H1 (cell line): Measurements from ENCODE around the gene ACOT11. TPM values are rescaled to one million over a fixed set of nuclear protein-coding genes. Genes with fewer than 3 reads are reported as not detected.

Experiments used
- CTCF ChIA-PET: fragments of 300-600 bp; sonication (Branson Sonifier 250); formaldehyde crosslinking; loops from one replicate; lab custom pipeline; 2021; ENCODE audit not compliant: partially characterized antibody; lab: Charles Lee
- POLR2A ChIA-PET: fragments of 300-600 bp; sonication (Branson Sonifier 250); formaldehyde crosslinking; loops from one replicate; lab custom pipeline; 2021; ENCODE audit warnings: inconsistent platforms; ENCODE audit not compliant: partially characterized antibody; lab: Charles Lee
- DNase-seq, 2 experiments: peaks; one replicate each; pipeline versions ENCODE4 v3.0.0 to v3.0.0-alpha.2; 2010 to 2022; ENCODE audit warnings: low spot score in 2 of 2, low read depth in 1 of 2, mixed read lengths in 1 of 2
- FAIRE-seq: peaks from 2 replicates; lab custom pipeline; 2011; peaks lifted over from hg19 to GRCh38; lab: Jason Lieb, UNC
- H2AFZ ChIP-seq: 2 replicates; pipeline ENCODE4 v1.8.1; 2012; ENCODE audit warnings: low read length, inconsistent platforms
- H2AK5ac ChIP-seq: 2 replicates; pipeline ENCODE4 v1.6.1; 2013; ENCODE audit warnings: low read depth, low read length
- H2BK120ac ChIP-seq: replicated peaks from 2 replicates; pipeline ENCODE3; 2013; ENCODE audit warnings: low read depth, low read length, inconsistent platforms
- H2BK12ac ChIP-seq: 2 replicates; pipeline ENCODE4 v1.6.1; 2013; ENCODE audit warnings: low read depth, low read length
- H2BK15ac ChIP-seq: 2 replicates; pipeline ENCODE4 v1.6.1; 2013; ENCODE audit warnings: low read length
- H2BK20ac ChIP-seq: 2 replicates; pipeline ENCODE4 v1.6.1; 2013; ENCODE audit warnings: low read length
- H2BK5ac ChIP-seq: 2 replicates; pipeline ENCODE4 v1.6.1; 2013; ENCODE audit warnings: low read depth, low read length
- H3K14ac ChIP-seq: 2 replicates; pipeline ENCODE4 v1.6.1; 2013; ENCODE audit warnings: inconsistent platforms; ENCODE audit not compliant: insufficient read length
- H3K18ac ChIP-seq: 2 replicates; pipeline ENCODE4 v1.6.1; 2013; ENCODE audit warnings: low read length; ENCODE audit errors: extremely low read depth
- H3K23ac ChIP-seq: 2 replicates; pipeline ENCODE4 v1.6.1; 2013; ENCODE audit warnings: inconsistent platforms; ENCODE audit not compliant: insufficient read length
- H3K23me2 ChIP-seq: 2 replicates; pipeline ENCODE4 v1.6.1; 2013; ENCODE audit warnings: low read depth, low read length
- H3K27ac ChIP-seq: 2 replicates; pipeline ENCODE4 v1.6.1; 2011; ENCODE audit warnings: low read depth, low read length, inconsistent platforms
- H3K27me3 ChIP-seq, 4 experiments: replicated peaks in 1 of 4; 1 replicate in 1 of 4; 2 replicates in 3 of 4; pipeline versions ENCODE4 v1.6.1 to v1.8.1; 2011 to 2013; ENCODE audit warnings: low read length in 3 of 4, mild to moderate bottlenecking in 3 of 4, inconsistent platforms in 2 of 4, mixed read lengths in 2 of 4, moderate library complexity in 1 of 4; ENCODE audit not compliant: control insufficient read depth in 3 of 4, insufficient read depth in 3 of 4; ENCODE audit errors: extremely low read depth in 1 of 4
- H3K36me3 ChIP-seq, 4 experiments: 2 replicates each; pipeline versions ENCODE4 v1.6.1 to v1.8.1; 2011 to 2013; ENCODE audit warnings: mild to moderate bottlenecking in 4 of 4, low read length in 3 of 4, moderate library complexity in 2 of 4, control low read depth in 1 of 4, inconsistent platforms in 1 of 4; ENCODE audit not compliant: insufficient read depth in 4 of 4, control insufficient read depth in 2 of 4
- H3K4ac ChIP-seq: replicated peaks from 2 replicates; pipeline ENCODE3; 2013; ENCODE audit warnings: low read length, low read depth, mixed read lengths, inconsistent platforms; ENCODE audit not compliant: insufficient read length
- H3K4me1 ChIP-seq, 4 experiments: replicated peaks in 1 of 4; 1 replicate in 1 of 4; 2 replicates in 3 of 4; pipeline versions ENCODE4 v1.6.1 to v1.8.1; 2011 to 2013; ENCODE audit warnings: low read length in 3 of 4, inconsistent platforms in 2 of 4, mixed read lengths in 1 of 4; ENCODE audit not compliant: insufficient read depth in 4 of 4, control insufficient read depth in 3 of 4
- H3K4me2 ChIP-seq, 2 experiments: 2 replicates each; pipeline versions ENCODE4 v1.6.1 to v1.8.1; 2011 to 2013; ENCODE audit warnings: low read depth in 2 of 2, low read length in 2 of 2, control low read depth in 1 of 2, inconsistent platforms in 1 of 2, mild to moderate bottlenecking in 1 of 2; ENCODE audit not compliant: insufficient read depth in 1 of 2
- H3K4me3 ChIP-seq, 4 experiments: fragments of 200-600, 300-600 bp in 1 of 4; sonication (generic), shearing (Covaris generic), sonication (Bioruptor Twin) in 1 of 4; 2 replicates each; pipeline versions ENCODE4 v1.5.1 to v1.8.1; 2011 to 2016; ENCODE audit warnings: low read length in 4 of 4, low read depth in 3 of 4, control low read depth in 2 of 4, inconsistent platforms in 2 of 4, mild to moderate bottlenecking in 2 of 4, mixed read lengths in 1 of 4, moderate library complexity in 1 of 4; ENCODE audit not compliant: insufficient read depth in 2 of 4; ENCODE audit errors: extremely low read depth in 1 of 4
- H3K56ac ChIP-seq: replicated peaks from 2 replicates; pipeline ENCODE3; 2013; ENCODE audit warnings: low read depth, mild to moderate bottlenecking, mixed read lengths, low read length, inconsistent platforms; ENCODE audit not compliant: insufficient read length
- H3K79me1 ChIP-seq: 2 replicates; pipeline ENCODE4 v1.6.1; 2013; ENCODE audit warnings: low read depth, low read length, control low read depth
- H3K79me2 ChIP-seq, 2 experiments: 2 replicates each; pipeline versions ENCODE4 v1.6.1 to v1.8.1; 2012 to 2013; ENCODE audit warnings: low read length in 2 of 2, mild to moderate bottlenecking in 2 of 2, inconsistent platforms in 1 of 2; ENCODE audit not compliant: insufficient read depth in 2 of 2, control insufficient read depth in 1 of 2
- H3K9ac ChIP-seq, 4 experiments: replicated peaks in 1 of 4; 1 replicate in 1 of 4; 2 replicates in 3 of 4; pipeline versions ENCODE4 v1.6.1 to v1.8.1; 2011 to 2013; ENCODE audit warnings: low read depth in 3 of 4, low read length in 3 of 4, control low read depth in 2 of 4, mild to moderate bottlenecking in 2 of 4, moderate library complexity in 2 of 4, inconsistent platforms in 1 of 4; ENCODE audit errors: extremely low read depth in 1 of 4
- H3K9me3 ChIP-seq, 2 experiments: 2 replicates each; pipeline versions ENCODE4 v1.6.1 to v1.8.1; 2012 to 2013; ENCODE audit warnings: mild to moderate bottlenecking in 2 of 2, moderate library complexity in 2 of 2, control low read depth in 1 of 2, inconsistent platforms in 1 of 2, low read depth in 1 of 2, low read length in 1 of 2, mixed read lengths in 1 of 2; ENCODE audit not compliant: insufficient read depth in 2 of 2
- H4K20me1 ChIP-seq, 2 experiments: replicated peaks in 1 of 2; 2 replicates each; pipeline versions ENCODE3 to v1.8.1; 2011 to 2013; ENCODE audit warnings: inconsistent platforms in 2 of 2, low read length in 2 of 2, mild to moderate bottlenecking in 1 of 2; ENCODE audit not compliant: insufficient read depth in 2 of 2, control insufficient read depth in 1 of 2
- H4K5ac ChIP-seq: 2 replicates; pipeline ENCODE4 v1.6.1; 2013; ENCODE audit warnings: low read length, low read depth, mixed read lengths, inconsistent platforms; ENCODE audit not compliant: insufficient read length
- H4K8ac ChIP-seq: 2 replicates; pipeline ENCODE4 v1.8.0; 2013; ENCODE audit warnings: mild to moderate bottlenecking, moderate library complexity, low read length, inconsistent platforms; ENCODE audit not compliant: insufficient read depth; ENCODE audit errors: extremely low read depth
- H4K91ac ChIP-seq: replicated peaks from 2 replicates; pipeline ENCODE3; 2013; ENCODE audit warnings: low read length, mixed read lengths, inconsistent platforms; ENCODE audit not compliant: insufficient read length
- KDM5A ChIP-seq: fragments of 200-600 bp; IDR thresholded peaks from 2 replicates; pipeline ENCODE4 v1.7.1; 2012; ENCODE audit warnings: mild to moderate bottlenecking, low read length, inconsistent platforms, mixed read lengths
- SP1 ChIP-seq: IDR thresholded peaks from 2 replicates; pipeline ENCODE4 v1.6.1; 2011; ENCODE audit warnings: low read depth, low read length
- TEAD4 ChIP-seq: IDR thresholded peaks from 2 replicates; pipeline ENCODE4 v1.6.1; 2012; ENCODE audit warnings: low read depth, low read length, inconsistent platforms, mixed read lengths
- WGBS, 2 experiments: shearing (Covaris generic) in 1 of 2; methylation state at CpG; one replicate each; pipeline versions ENCODE4 v1.1.6 to v1.1.7; 2013 to 2015; ENCODE audit warnings: low lambda C conversion rate in 2 of 2, mixed read lengths in 2 of 2, inconsistent platforms in 1 of 2, low coverage in 1 of 2, missing lambda C conversion rate in 1 of 2; ENCODE audit not compliant: insufficient replicate concordance in 2 of 2, insufficient coverage in 1 of 2, insufficient read length in 1 of 2; ENCODE audit errors: extremely low coverage in 1 of 2, missing lambda C conversion rate in 1 of 2; 5-methylcytosine and 5-hydroxymethylcytosine counted together
- polyA plus RNA-seq, 7 experiments: library from polyadenylated mRNA; depleted of rRNA in 3 of 7; stranded (reverse) in 5 of 7; unstranded in 2 of 7; fragments of >200 nt in 5 of 7; fragments of 200-250 nt in 2 of 7; gene quantifications; 1 replicate in 5 of 7; 2 replicates in 1 of 7; 4 replicates in 1 of 7; pipeline versions ENCODE4 v1.2.1 to v1.2.3, GENCODE V29; 2011 to 2013; ENCODE audit warnings: missing spikeins in 2 of 7, mixed read lengths in 2 of 7
- total RNA-seq: library from RNA; stranded (reverse); fragmentation: NEBNext Ultra II Directional; extraction: Animal tissue kit (Norgen Biotek cat#: 25700); gene quantifications from 2 replicates; pipeline ENCODE4 v1.2.1, GENCODE V29; 2021

ACOT11 gene
- total and polyA plus RNA-seq, 2 of the 8 experiments (the other 6 are each of a cell fraction or from before 2014, with no cell fraction given): 3.8 to 4.5 TPM

- H3K14ac ChIP-seq: no peak overlapping the region
- TF ChIP-seq KDM5A (no peak), SP1 (peak; percentile 37; the same call in 1 of the 2 replicates), TEAD4 (peak; percentile 50; the same call in 1 of the 2 replicates)
- H2BK20ac ChIP-seq: 0 out of 2 replicates have a peak overlapping the region, but pooled peaks have one; percentile 93
- FAIRE-seq (no peak), DNase-seq (no peak)
- no peaks in the 10 kb centered on the region for H3K79me2 ChIP-seq
- no peak overlapping the region for H3K23ac ChIP-seq
- H2AK5ac ChIP-seq: peak overlapping the region; percentile 83; the same call in 1 of the 2 replicates
- H4K20me1 ChIP-seq: peaks cover 0 to 2% of the 10 kb centered on the region in 2 experiments
- H2BK15ac ChIP-seq: no peak overlapping the region
- H3K23me2 ChIP-seq: 0 out of 2 replicates have a peak, but pooled peaks cover 3% of the 10 kb centered on the region
- no peak overlapping the region for H2BK120ac ChIP-seq
- H3K27me3 ChIP-seq: no peaks in the 10 kb centered on the region
- H3K18ac ChIP-seq: peak overlapping the region; percentile 66; the same call in 1 of the 2 replicates
- H3K9ac ChIP-seq: peak overlapping the region in 1 of 4 experiments; percentile 53; a peak in 2 of 7 replicates
- H3K4me3 ChIP-seq: no peak overlapping the region
- H2BK12ac ChIP-seq: peak overlapping the region; percentile 93
- H3K4ac ChIP-seq: peak overlapping the region; percentile 66
- ChIA-PET POLR2A (interaction anchor here (0.6 to 1.7 kb wide), 4 partner anchors 9 to 411 kb away, joined by 3 to 5 read pairs (median 4); partner anchors contain the start of gene MRPL37), CTCF (interaction anchor here (0.9 to 1.8 kb wide), 6 partner anchors 24 to 486 kb away, joined by 3 to 6 read pairs (median 4); partner anchors contain the start of gene ACOT11)
- no peaks in the 10 kb centered on the region for H3K9me3 ChIP-seq
- H3K36me3 ChIP-seq: no peaks in the 10 kb centered on the region
- H4K8ac ChIP-seq: peak overlapping the region; percentile 86
- H3K27ac ChIP-seq: peak overlapping the region; percentile 77
- H4K91ac ChIP-seq: peak overlapping the region; percentile 46
- peak overlapping the region; percentile 29 for H4K5ac ChIP-seq
- no peak overlapping the region for H2AFZ ChIP-seq
- WGBS, 2 experiments: 89% methylated on average over 18 of the region's 18 CpGs; no CpG with 5 or more reads in 1 of the 2 experiments
- no peaks in the 10 kb centered on the region for H3K79me1 ChIP-seq
- H2BK5ac ChIP-seq: peak overlapping the region; percentile 26; the same call in 1 of the 2 replicates
- H3K4me1 ChIP-seq: peaks cover 5 to 18% (median 11%) of the 10 kb centered on the region in 4 experiments
- H3K4me2 ChIP-seq: peak overlapping the region in 1 of 2 experiments; percentile 0; a peak in 1 of 4 replicates
- H3K56ac ChIP-seq: no peak overlapping the region
These were observed 62.9 kb downstream of the ACOT11 start for GRCh38 chr1:54610601-54611580.
